ENCODE data around the gene FAM151A. TPM values are rescaled to one million over a fixed set of nuclear protein-coding genes. Genes with fewer than 3 reads are reported as not detected.

FAM151A gene
- total RNA-seq, 1 donor from 2014 or later = not detected

GRCh38 chr1:54652168-54652567, 28.8 kb upstream of the FAM151A start:
- DNase-seq = no peak
- Histone ChIP-seq H3K36me3 (no peaks in the 10 kb centered on the region), H3K9me3 (no peaks in the 10 kb centered on the region), H3K27me3 (ENCODE audit: low read depth) (no peaks in the 10 kb centered on the region), H3K4me3 (no peak overlapping the region), H3K4me1 (no peaks in the 10 kb centered on the region), H3K27ac (no peak overlapping the region)
- TF ChIP-seq CTCF (IDR thresholded peaks at IDR 0.05) = no peak
- ATAC-seq = no peak
- intact Hi-C loops (cut with DNase I) = no loop called here

GRCh38 chr1:54651608-54652007, 28.3 kb upstream of the FAM151A start:
- H3K27ac ChIP-seq = no peak overlapping the region
- TF ChIP-seq CTCF (IDR thresholded peaks at IDR 0.05) = no peak
- no peak overlapping the region for H3K4me3 ChIP-seq
- no peak for ATAC-seq
- H3K4me1 ChIP-seq = no peaks in the 10 kb centered on the region
- no peak for DNase-seq
- no peaks in the 10 kb centered on the region for H3K9me3 ChIP-seq
- H3K27me3 ChIP-seq (ENCODE audit: low read depth) = no peaks in the 10 kb centered on the region
- no peaks in the 10 kb centered on the region for H3K36me3 ChIP-seq
- intact Hi-C loops (cut with DNase I) = no loop called here

GRCh38 chr1:54650417-54650816, 27.1 kb upstream of the FAM151A start:
- Histone ChIP-seq H3K27ac (no peak overlapping the region), H3K36me3 (no peaks in the 10 kb centered on the region), H3K4me3 (no peak overlapping the region), H3K27me3 (ENCODE audit: low read depth) (no peaks in the 10 kb centered on the region), H3K9me3 (no peaks in the 10 kb centered on the region), H3K4me1 (no peaks in the 10 kb centered on the region)
- DNase-seq (no peak), ATAC-seq (no peak)
- TF ChIP-seq CTCF (IDR thresholded peaks at IDR 0.05) = no peak
- intact Hi-C loops (cut with DNase I) = no loop called here

GRCh38 chr1:54649921-54650320, 26.6 kb upstream of the FAM151A start:
- DNase-seq = no peak
- Histone ChIP-seq H3K4me1 (no peaks in the 10 kb centered on the region), H3K9me3 (no peaks in the 10 kb centered on the region), H3K27ac (no peak overlapping the region), H3K36me3 (no peaks in the 10 kb centered on the region), H3K27me3 (ENCODE audit: low read depth) (no peaks in the 10 kb centered on the region), H3K4me3 (no peak overlapping the region)
- ATAC-seq = no peak
- intact Hi-C loops (cut with DNase I) = no loop called here
- TF ChIP-seq CTCF (IDR thresholded peaks at IDR 0.05) = no peak

GRCh38 chr1:54649130-54649898, 26.0 kb upstream of the FAM151A start:
- no peak for TF ChIP-seq CTCF (IDR thresholded peaks at IDR 0.05)
- Histone ChIP-seq H3K9me3 (peaks cover 3% of the 10 kb centered on the region), H3K4me1 (no peaks in the 10 kb centered on the region), H3K27ac (no peak overlapping the region), H3K4me3 (no peak overlapping the region), H3K36me3 (no peaks in the 10 kb centered on the region), H3K27me3 (ENCODE audit: low read depth) (no peaks in the 10 kb centered on the region)
- DNase-seq = no peak
- ATAC-seq = no peak
- intact Hi-C loops (cut with DNase I) = no loop called here

All from lower lobe of right lung (tissue), 2 donors.